Ammon's horn (tissue), 1 donor: ENCODE data around the gene DYSF.

ENCODE experiments used
- DNase-seq: peaks from one replicate; pipeline ENCODE4 v3.0.0-alpha.2; 2016; ENCODE audit warnings: low spot score

The DYSF gene

DNA sequence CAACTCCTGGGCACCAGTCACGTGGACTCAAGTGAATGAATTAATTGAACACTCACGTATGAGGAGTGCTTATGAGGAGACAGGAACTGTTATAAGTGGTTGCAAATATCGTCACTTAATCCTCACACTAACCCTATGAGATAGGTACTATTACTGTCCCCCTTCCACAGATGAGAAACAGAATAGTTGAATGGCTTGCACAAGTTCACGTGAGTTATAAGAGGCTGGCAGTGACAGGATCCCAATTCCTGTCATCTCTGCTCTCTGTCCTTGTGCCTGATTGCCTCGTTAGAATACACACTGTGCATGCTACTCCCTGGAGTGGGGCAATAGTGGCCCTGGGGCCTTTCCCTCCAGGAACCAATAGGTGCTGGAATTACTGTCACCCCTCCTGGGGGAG, 253.5 kb downstream of the DYSF start:
- no peak for DNase-seq

GRCh38 chr2:71710367-71711132, 257.2 kb downstream of the DYSF start:
- DNase-seq: no peak

GRCh38 chr2:71711133-71711855, 257.9 kb downstream of the DYSF start:
- DNase-seq: no peak

DNA sequence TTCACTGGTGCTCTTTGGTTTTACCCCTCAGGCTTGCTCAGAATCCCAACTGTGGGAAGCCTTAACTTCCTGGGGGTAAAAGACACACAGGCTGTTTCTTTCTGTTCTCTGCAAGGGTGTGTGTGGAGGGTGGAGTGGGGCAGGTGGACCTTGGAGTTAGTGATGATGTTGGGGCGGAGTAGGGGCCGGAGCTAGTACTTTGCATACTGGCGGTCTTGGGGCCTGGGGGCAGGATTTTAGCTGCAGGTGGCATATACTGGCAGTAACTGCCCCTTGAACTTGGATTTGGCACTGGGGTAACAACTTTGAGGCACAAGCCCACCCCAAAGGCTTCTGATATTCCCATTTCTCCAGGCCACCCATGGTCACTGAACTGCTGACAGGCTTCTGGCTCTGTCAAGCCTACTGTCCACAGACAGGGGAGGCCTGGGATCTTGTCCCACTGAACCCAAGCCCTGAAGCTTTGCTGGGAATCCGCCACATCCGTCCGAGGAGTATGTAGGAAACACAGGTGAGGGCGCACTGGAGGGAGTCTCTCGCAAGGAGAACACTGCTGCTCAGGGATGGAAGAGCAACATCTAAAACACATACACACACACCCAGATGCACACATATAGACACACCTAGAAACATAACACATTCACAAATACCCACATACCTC, 258.9 kb downstream of the DYSF start:
- no peak for DNase-seq

GRCh38 chr2:71713581-71714580, 260.5 kb downstream of the DYSF start:
- no peak for DNase-seq

DNA sequence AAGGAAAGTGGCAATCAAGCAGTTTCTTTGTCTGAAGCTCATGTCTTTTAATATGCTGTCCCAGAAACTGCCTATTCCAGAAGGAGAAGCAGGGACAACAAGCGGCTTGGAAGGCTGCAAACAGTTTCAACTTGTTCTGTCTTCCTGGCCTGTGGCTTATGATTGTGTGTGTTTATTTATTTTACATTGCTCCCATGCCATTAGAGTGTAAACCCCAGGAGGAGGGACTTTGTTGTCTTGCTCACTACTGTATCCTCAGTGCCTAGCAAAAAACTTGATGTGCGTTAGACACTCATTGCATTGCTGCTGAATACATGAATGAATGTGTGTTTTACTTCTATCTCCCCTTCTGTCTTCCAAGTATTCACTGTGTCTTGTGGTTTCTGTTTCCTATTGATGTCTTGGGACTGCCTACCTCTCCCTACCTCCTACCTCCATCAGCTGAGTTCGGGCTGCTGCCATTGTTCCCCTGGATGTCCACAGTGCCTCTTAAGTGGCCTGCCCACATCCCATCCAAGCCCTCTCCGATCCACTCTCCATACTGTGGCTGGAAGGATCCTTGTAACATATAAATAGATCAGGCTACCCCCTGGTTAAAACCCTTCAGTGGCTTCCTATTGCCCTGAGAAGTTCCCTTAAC, 261.4 kb downstream of the DYSF start:
- DNase-seq: no peak

- DNase-seq: no peak
Measured at GRCh38 chr2:71715241-71715750, 261.9 kb downstream of the DYSF start.

- DNase-seq: no peak
Measured at GRCh38 chr2:71715951-71716696, 262.8 kb downstream of the DYSF start.

GRCh38 chr2:71716697-71717624, 263.6 kb downstream of the DYSF start:
- DNase-seq: no peak

- no peak for DNase-seq
Measured at GRCh38 chr2:71718686-71719085, 265.3 kb downstream of the DYSF start.

- no peak for DNase-seq
Measured at GRCh38 chr2:71719520-71720282, 266.3 kb downstream of the DYSF start.

GRCh38 chr2:71720283-71720560, 266.9 kb downstream of the DYSF start:
- no peak for DNase-seq

- no peak for DNase-seq
Measured at GRCh38 chr2:71720596-71721361, 267.4 kb downstream of the DYSF start.

- DNase-seq: no peak
Measured at GRCh38 chr2:71721362-71721665, 268.0 kb downstream of the DYSF start.

- no peak for DNase-seq
Measured at GRCh38 chr2:71721669-71722068, 268.3 kb downstream of the DYSF start.

DNA sequence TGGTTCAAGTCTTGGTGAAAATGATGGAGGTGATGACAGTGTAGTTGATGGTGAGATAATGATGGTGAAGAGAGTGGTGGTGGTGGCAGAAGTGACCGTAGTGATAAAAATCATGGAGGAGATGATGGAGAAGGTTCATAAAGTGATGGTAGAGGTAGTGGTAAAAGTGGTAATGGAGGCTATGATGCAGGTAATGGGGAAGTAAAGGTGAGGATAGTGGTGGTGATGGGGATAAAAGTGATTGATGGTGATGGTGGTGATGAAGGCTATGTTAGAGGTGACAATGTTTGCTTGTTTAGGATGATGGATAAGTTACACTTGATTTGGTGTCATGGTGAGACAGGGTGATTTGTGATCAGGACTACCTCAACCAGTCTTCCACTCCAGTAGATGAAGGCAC, 268.9 kb downstream of the DYSF start:
- DNase-seq: no peak

DNA sequence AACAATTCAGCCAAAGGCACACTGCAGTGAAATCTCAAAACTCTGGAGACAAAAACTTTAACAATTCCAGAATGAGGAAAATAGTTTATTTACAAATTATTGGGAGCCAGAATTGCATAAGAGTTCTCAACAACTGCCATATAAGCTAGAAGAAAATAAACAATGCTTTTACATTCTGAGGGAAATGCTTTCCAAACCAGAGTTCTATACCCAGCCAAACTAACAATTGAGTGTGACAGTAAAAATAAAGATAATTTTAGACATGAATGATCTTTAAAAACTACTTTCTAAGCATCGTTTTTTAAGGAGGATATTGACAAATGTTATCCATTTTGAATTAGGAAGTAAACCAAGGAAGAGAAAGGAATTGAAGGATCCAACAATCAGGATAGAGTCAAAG, 271.4 kb downstream of the DYSF start:
- no peak for DNase-seq

- DNase-seq: no peak
Measured at GRCh38 chr2:71725836-71726235, 272.5 kb downstream of the DYSF start.
